A673 (cell line): ENCODE data around the gene CAVIN4. TPM values are rescaled to one million over a fixed set of nuclear protein-coding genes. Genes with fewer than 3 reads are reported as not detected.

ENCODE experiments used
- BruUV-seq: library from RNA; stranded (reverse); fragments of 400-500 nt; replicated peaks from 2 replicates; lab custom pipeline; 2021; lab: Mats Ljungman, UMichigan
- CTCF ChIA-PET: fragments of 300-600 bp; sonication (Branson Sonifier 250); formaldehyde crosslinking; loops from one replicate; lab custom pipeline; 2022; ENCODE audit warnings: antibody characterized with exemption; lab: Charles Lee
- POLR2A ChIA-PET: fragments of 300-600 bp; sonication (Branson Sonifier 250); formaldehyde crosslinking; loops from one replicate; lab custom pipeline; 2022; ENCODE audit warnings: antibody characterized with exemption; ENCODE audit not compliant: low non-redundant PET; lab: Charles Lee
- DNase-seq: peaks from one replicate; pipeline ENCODE4 v3.0.0-alpha.2; 2015; ENCODE audit warnings: low spot score
- H3K27ac ChIP-seq: fragments of 200-600 bp; sonication (generic); 2 replicates; pipeline ENCODE4 v1.5.1; 2016; ENCODE audit warnings: mixed run types, low read depth, mild to moderate bottlenecking, mixed read lengths, antibody characterized with exemption, low read length; ENCODE audit not compliant: poor library complexity, severe bottlenecking
- H3K27me3 ChIP-seq: fragments of 200-600 bp; sonication (generic); replicated peaks from 2 replicates; pipeline ENCODE4 v1.6.1; 2017; ENCODE audit warnings: mixed run types, low read depth, mild to moderate bottlenecking, mixed read lengths, antibody characterized with exemption, low read length; ENCODE audit not compliant: insufficient read depth, poor library complexity
- H3K36me3 ChIP-seq: fragments of 200-600 bp; sonication (generic); 2 replicates; pipeline ENCODE4 v1.6.1; 2016; ENCODE audit warnings: mixed run types, mild to moderate bottlenecking, mixed read lengths, antibody characterized with exemption, low read length; ENCODE audit not compliant: insufficient read depth, poor library complexity, severe bottlenecking
- H3K4me1 ChIP-seq: fragments of 200-600 bp; sonication (generic); 2 replicates; pipeline ENCODE4 v1.6.1; 2017; ENCODE audit warnings: mixed run types, mild to moderate bottlenecking, mixed read lengths, antibody characterized with exemption, low read length; ENCODE audit not compliant: insufficient read depth, poor library complexity, severe bottlenecking
- H3K4me3 ChIP-seq: fragments of 200-600 bp; sonication (generic); 2 replicates; pipeline ENCODE4 v1.5.1; 2016; ENCODE audit warnings: low read depth, mixed run types, mild to moderate bottlenecking, mixed read lengths, low read length; ENCODE audit not compliant: poor library complexity, severe bottlenecking
- H3K9me3 ChIP-seq: fragments of 200-600 bp; sonication (generic); 2 replicates; pipeline ENCODE4 v1.6.1; 2016; ENCODE audit warnings: mixed run types, low read depth, mild to moderate bottlenecking, mixed read lengths, antibody characterized with exemption, low read length; ENCODE audit not compliant: poor library complexity, severe bottlenecking
- EZH2 ChIP-seq: fragments of 200-600 bp; sonication (generic); IDR thresholded peaks from 2 replicates; pipeline ENCODE4 v1.6.1; 2017; ENCODE audit warnings: borderline replicate concordance, low read depth, mild to moderate bottlenecking, mixed read lengths, antibody characterized with exemption, low read length; ENCODE audit not compliant: poor library complexity, severe bottlenecking
- intact Hi-C: fragments of 100-400 bp; cut with micrococcal nuclease; formaldehyde crosslinking; loops from one replicate; pipeline ENCODE4 v1.10.0; 2022; ENCODE audit not compliant: unreplicated experiment
- total RNA-seq: library from RNA; stranded (reverse); gene quantifications from 2 replicates; pipeline ENCODE4 v1.2.3, GENCODE V29; 2021
- TF ChIP-seq, protein P1 (sequence below): fragments of 300-800, 200-600 bp; sonication (generic); conservative IDR thresholded peaks from 2 replicates; pipeline ENCODE4 v1.5.1; 2017; ENCODE audit warnings: low read depth, mild to moderate bottlenecking, antibody characterized with exemption, low read length, moderate library complexity, mixed read lengths

CAVIN4 gene
- total RNA-seq, 1 experiment from 2014 or later = 5.0 TPM

GRCh38 chr9:100584951-100585350 is 7.1 kb downstream of the CAVIN4 start:
- H3K4me3 ChIP-seq = no peak overlapping the region
- TF ChIP-seq, protein P1, sequence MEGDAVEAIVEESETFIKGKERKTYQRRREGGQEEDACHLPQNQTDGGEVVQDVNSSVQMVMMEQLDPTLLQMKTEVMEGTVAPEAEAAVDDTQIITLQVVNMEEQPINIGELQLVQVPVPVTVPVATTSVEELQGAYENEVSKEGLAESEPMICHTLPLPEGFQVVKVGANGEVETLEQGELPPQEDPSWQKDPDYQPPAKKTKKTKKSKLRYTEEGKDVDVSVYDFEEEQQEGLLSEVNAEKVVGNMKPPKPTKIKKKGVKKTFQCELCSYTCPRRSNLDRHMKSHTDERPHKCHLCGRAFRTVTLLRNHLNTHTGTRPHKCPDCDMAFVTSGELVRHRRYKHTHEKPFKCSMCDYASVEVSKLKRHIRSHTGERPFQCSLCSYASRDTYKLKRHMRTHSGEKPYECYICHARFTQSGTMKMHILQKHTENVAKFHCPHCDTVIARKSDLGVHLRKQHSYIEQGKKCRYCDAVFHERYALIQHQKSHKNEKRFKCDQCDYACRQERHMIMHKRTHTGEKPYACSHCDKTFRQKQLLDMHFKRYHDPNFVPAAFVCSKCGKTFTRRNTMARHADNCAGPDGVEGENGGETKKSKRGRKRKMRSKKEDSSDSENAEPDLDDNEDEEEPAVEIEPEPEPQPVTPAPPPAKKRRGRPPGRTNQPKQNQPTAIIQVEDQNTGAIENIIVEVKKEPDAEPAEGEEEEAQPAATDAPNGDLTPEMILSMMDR = no peak
- TF ChIP-seq EZH2 = no peak
- intact Hi-C loops = loop anchor here (5.0 kb wide), 1 partner anchor 78 kb away; no protein-coding TSS in a partner anchor
- H3K27me3 ChIP-seq = no peaks in the 10 kb centered on the region
- no peaks in the 10 kb centered on the region for H3K9me3 ChIP-seq
- BruUV-seq = no TSS peak
- ChIA-PET CTCF (no interaction called here), POLR2A (no interaction called here)
- no peak for DNase-seq
- peaks cover 6% of the 10 kb centered on the region for H3K4me1 ChIP-seq
- no peak overlapping the region for H3K27ac ChIP-seq
- no peaks in the 10 kb centered on the region for H3K36me3 ChIP-seq

DNA sequence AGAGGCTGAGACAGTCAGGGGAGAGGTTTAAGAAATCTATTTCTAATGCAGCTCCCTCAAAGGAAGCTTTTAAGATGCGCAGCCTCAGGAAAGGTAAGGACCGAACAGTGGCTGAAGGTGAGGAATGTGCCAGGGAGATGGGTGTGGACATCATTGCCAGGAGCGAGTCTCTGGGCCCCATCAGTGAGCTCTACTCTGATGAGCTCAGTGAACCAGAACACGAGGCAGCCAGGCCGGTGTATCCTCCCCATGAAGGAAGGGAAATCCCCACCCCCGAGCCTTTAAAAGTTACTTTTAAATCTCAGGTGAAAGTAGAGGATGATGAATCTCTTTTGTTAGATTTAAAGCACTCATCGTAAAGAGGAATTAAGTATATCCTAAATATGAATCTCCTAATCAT is 8.2 kb downstream of the CAVIN4 start:
- Histone ChIP-seq H3K4me1 (no peaks in the 10 kb centered on the region), H3K36me3 (no peaks in the 10 kb centered on the region), H3K9me3 (no peaks in the 10 kb centered on the region), H3K4me3 (no peak overlapping the region), H3K27ac (no peak overlapping the region), H3K27me3 (no peaks in the 10 kb centered on the region)
- TF ChIP-seq EZH2 = no peak
- TF ChIP-seq, protein P1 = no peak
- ChIA-PET CTCF (no interaction called here), POLR2A (no interaction called here)
- no peak for DNase-seq
- BruUV-seq = no TSS peak
- intact Hi-C loops = no loop called here

- POLR2A ChIA-PET = no interaction called here
- BruUV-seq = no TSS peak
- TF ChIP-seq, protein P1 = no peak
- no peak for TF ChIP-seq EZH2
These were observed 9.5 kb downstream of the CAVIN4 start for GRCh38 chr9:100587375-100587774.

More at GRCh38 chr9:100587375-100587774, 9.5 kb downstream of the CAVIN4 start:
- Histone ChIP-seq H3K9me3 (no peaks in the 10 kb centered on the region), H3K4me1 (no peaks in the 10 kb centered on the region), H3K36me3 (no peaks in the 10 kb centered on the region), H3K27ac (no peak overlapping the region), H3K4me3 (no peak overlapping the region), H3K27me3 (no peaks in the 10 kb centered on the region)
- intact Hi-C loops = no loop called here
- no peak for DNase-seq
- CTCF ChIA-PET = no interaction called here
